GM18511 (cell line): ENCODE data around the gene RPL35A.

Experiments used
- ATAC-seq: cut with Tn5 transposase; IDR thresholded peaks from one replicate; pipeline ENCODE4 v1.9.1; 2021; ENCODE audit warnings: mild to moderate bottlenecking, moderate library complexity; ENCODE audit not compliant: unreplicated experiment

Gene RPL35A

DNA sequence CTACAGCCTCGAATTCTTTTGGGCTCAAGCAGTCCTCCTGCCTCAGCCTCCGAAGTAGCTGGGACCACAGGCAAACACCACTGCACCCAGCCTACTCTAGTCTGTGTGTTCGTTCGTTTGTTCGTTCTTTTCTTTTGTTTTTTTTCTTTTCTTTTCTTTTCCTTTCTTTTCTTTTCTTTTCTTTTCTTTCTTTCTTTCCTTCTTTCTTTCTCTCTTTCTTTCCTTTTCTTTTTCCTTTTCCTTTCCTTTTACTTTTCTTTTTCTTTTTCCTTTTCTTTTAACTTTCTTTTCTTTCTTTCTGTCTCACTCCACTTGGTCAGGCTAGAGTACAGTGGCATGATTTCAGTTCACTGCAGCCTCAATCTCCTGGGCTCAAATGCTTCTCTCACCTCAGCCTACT lies 46.9 kb downstream of the RPL35A start:
- ATAC-seq: no peak

DNA sequence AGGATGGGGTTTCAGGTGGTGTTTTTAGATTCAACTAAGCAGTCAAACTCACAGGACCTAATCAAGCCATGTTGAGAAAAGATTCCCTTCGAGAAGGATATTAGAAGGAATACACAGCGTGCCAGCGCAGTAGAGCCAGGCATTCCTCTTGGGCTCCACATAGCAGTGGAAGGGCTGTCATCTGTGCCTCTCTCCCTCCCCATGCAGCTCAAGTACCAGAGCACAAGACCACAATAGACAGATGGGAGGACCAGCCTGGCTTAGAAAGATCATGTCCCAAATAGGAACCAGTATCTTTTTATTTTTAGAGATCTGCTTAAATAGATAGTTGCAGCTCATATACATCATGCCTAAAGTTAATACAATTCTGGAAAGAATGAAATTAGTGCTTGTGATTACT lies 47.9 kb downstream of the RPL35A start:
- ATAC-seq: no peak
